CD4-positive, alpha-beta T cell treated with Interleukin-4 for 4 hours (primary cell): ENCODE measurements around the gene SIAH1.
"Not testable (repeated sequence)": the region's sequence is repeated elsewhere in the genome, so short reads cannot be mapped to it uniquely, and the experiment has no call there.

Experiments
- DNase-seq: peaks from one replicate; pipeline ENCODE4 v3.0.0-alpha.2; 2020

SIAH1 gene, protein sequence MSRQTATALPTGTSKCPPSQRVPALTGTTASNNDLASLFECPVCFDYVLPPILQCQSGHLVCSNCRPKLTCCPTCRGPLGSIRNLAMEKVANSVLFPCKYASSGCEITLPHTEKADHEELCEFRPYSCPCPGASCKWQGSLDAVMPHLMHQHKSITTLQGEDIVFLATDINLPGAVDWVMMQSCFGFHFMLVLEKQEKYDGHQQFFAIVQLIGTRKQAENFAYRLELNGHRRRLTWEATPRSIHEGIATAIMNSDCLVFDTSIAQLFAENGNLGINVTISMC

DNA sequence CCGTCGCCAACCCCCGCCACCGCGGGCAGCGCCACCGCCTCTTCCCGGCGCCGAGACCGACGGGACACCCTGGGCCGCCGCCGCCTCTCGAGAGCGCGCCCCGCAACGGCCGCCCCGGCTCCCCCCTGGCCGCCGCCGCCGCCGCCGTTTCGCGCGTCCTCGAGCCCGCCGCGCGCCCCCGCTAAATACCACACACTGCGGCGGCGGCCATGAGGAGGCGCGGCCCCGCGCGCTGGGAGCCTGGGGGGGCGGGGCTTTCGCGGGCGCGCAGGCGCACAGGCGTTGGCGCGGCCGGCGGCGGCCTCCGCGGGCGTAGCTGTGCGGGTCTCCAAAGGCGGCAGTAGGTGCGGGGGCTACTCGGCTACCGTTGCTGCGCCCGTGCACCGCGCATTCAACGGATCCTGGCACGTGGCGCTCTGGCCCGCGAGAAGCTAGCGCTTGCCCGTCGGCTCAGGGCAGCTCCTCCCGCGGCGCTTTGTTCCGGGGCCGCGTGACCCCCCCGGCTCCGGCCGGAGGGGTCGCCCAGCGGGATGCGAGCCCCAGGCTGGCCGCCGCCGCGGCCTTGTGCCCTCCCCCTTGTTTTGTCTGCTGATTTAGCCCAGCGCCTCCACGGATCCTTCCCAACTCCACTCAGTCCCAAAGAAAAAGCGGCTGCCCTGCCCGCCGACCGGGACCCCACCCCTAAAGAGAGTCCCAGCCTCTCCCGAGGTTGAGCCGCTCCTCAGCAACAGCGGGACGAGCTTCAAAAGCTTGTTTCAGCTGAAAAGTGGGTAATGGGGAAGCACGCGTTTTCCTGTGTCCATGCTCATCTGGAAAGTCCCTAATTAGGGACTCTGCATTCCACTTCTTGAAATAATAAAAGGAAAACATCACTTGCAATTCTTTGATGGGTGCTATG is at the start of gene SIAH1:
TSS of gene SIAH1 (minus strand) at position 161 of the 898 bp plus-strand sequence. CDS start 22,985 bp downstream, outside the sequence.
- DNase-seq: peak; percentile 81

DNA sequence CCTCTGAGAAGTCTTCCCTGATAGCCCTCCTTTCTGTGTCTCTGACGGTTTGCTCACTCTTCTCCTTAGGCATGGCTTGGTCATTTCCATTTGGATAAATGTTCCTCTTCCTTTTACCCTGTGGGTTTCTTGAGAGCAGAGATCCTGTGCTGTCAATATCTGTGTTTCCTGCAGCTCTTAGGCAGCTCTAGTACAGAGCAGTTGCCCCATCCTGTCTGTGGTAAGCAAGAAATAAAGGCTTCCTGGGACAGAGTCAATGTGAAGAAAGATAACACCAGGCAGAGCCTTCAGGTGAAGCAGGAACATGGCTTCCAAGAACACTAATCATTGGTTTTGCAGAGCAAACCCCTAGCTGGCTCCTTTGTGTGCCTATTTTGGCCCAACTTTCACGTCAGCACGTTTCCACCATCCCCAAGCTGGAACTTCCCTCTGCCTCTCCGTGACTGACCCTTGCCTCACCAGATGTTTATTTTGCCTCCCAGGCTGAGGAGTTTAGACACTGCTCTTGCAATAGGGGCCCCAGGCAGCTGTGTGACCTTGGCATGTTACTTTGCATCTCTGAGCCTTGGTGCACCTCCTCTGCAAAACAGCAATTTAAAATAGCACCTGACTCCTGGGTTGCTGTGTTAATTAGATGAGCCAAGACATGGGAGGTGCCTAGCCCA is 49.6 kb upstream of the SIAH1 start:
- no peak for DNase-seq

DNA sequence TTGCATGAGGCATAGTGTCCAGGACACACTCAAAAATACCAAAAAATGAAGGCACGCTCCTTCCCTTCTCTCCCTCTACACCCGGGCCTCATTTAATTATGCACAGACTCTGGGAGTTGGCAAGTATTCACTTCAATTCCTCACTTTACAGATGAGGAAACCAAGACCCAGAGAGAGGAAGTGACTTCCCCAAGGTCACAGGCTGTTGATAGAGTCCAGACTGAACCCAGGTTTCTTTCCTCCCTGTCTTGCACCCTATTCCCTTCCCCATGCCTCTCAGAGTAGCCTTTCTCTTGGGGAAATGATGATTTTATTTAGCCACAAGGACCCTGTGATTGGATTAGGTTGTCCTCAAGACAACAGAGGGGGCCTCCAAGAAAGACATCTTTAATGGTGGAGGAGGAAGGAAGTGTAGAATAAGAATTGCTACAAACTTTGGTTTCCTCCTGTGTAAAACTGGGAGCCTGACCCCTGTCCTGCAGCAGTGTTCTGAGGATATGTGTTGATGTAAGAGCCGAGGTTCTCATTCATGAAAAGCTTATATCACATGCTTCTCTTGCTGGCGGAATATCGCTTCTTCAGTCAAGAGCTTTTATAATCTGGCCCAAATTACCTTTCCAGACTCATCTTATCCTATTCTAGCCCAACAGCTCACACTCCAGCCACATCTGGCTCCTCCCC is 48.8 kb upstream of the SIAH1 start:
- no peak for DNase-seq

DNA sequence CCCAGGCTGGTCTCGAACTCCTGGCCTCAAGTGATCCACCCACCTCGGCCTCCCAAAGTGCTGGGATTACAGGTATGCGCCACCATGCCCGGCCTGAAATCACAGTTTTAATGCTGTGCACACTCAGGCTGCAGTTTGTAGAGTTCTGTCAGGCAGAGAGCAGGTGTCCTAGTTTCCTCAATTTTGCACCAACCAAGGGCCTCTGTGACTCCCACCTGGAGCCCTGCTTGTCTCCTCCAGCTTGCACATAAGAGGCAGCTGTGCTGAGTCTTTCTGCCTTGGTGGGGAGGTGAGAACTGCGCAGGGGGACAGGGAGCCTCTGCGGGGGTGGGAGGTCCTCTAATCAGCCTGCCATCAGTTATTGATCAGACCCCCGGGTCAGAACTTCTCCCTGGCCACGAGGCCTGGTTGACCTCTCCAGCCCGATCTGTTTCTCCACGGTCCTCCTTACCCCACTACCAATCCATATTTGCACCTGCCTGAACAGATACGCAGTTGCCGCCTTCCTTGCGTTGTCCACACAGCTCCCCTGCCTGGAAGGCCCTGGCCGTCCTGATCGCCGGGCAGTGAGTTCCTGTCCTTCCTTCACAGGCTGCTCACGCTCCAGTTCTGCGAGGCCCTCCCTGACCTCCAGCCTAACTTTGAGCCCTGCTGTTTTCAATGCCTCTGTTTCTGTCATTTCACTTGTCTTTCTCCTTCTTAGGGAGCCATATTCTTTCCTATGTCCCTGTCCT is 48.1 kb upstream of the SIAH1 start:
- no peak for DNase-seq

DNA sequence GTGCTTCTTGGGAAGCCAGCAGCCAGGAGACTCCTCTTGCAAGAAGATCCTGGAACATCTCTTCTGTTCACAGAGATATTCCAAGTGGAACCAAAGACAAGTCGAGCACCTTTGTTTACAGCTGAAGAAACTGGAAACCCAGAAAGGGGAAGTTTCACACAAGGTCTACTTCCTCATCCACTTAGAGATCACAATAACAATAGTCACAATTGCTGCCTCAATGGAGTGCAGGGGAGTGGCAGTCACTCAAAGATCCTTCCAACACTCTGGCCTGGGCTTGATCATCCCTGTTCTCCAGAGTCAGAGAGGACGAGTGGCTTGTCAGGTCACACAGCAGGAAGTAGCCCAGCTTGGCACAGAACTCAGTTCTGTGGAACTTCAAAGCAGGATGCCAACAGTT is 46.9 kb upstream of the SIAH1 start:
- no peak for DNase-seq

DNA sequence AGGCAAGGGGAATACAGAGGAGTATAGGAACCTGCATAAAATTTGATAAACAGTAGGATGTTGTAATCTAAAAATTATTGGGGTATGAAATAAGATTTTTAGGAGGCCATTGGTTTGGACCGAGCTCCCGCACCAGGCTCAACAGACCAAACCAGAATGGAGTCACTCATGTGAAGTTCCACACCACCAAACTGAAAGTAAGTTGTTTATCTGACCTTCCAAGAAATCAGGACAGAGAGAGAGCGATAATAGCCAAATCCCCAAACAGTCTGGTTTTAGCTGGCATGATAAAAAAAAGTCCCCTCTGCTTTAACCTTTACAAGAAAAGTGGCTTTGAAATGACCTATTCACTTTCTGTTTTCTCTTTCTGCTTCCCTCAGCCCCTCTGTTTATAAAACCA is 45.7 kb upstream of the SIAH1 start:
- DNase-seq: no peak

DNA sequence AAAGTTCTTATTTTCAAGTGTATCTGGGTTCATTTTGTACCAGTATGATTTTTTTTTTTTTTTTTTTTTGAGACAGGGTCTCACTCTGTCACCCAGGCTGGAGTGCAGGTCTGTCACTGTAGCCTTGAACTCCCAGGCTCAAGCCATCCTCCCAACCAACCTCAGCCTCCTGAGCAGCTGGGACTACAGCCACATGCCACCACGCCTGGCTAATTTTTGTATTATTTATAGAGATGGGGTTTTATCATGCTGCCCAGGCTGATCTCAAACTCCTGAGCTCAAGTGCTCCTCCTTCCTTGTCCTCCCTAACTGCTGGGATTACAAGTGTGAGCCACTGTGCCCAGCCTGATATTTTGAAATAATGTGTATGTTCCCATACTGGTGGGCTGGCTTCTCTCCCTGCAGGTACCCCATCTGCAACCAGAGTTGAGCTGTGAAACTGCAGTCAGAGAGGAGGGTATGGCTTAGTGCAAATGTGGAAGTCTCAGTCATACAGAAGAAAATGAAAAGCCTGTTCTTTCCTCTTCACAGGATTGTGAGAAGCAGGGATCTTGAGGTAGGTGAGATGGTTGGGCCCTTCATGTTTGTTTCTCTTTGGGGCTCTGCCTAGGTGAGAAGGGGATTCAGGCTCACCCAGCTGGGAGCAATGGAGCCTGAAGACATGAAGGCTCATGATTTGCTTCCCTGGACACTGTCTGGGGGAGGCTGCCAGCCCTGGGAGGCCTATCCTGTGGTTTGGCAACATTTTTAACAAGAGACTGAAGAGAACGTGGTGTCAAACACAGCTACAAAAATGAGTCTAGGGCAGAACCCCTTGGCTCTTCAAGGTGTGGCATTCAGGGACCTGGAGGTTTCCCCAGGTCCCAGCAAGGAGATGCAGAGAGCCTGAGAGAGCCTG is 41.3 kb upstream of the SIAH1 start:
- no peak for DNase-seq

DNA sequence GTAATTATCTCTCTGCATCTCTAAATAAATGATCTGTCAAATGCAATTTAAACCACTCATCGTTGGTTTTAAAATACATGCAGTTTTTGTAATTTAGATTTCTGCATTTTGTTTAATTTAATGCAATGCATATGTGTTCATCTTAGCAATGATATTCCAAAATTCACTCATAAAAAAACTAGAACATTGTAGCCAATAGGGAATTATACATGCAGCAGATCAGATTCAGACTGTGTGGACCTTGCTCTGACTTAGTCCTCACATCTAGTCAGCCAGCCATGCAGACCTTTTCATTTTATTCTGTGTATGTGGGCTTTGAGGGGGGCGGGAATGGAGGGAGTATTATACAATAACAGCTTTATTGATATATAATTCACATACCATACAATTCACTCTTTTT is 37.3 kb upstream of the SIAH1 start:
- DNase-seq: no peak

DNA sequence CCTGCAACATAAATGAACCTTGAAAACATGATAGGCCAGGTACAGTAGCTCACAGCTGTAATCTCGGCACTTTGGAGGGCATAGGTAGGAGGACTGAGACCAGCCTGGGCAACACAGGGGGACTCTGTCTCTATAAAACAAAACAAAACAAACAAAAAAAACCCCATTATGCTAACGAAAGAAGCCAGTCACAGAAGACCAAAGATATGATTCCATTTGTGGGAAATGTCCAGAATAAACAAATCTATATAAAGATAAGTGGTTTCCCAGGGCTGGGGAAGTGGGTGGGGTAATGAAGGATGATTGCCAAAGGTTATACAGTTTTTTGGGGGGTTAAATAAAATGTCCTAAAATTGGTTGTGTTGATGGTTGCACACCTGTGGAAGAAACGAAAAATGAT is 36.5 kb upstream of the SIAH1 start:
- DNase-seq: no peak

DNA sequence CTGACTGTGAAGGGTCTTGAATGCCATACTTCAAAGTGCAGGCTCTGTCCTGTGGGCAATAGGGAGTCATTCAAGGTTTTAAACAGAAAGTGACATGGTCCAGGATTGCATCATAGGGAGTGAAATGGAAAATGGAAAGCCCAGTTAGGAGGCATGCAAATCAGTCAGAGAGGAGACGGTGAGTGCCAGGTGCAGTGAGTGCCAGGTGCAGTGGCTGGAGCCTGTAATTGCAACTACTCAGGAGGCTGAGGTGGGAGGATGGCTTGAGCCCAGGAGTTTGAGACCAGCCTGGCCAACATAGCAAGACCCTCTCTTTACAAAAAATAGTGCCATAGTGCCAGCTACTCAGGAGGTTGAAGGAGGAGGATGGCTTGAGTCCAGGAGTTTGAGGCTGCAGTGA is 35.2 kb upstream of the SIAH1 start:
- no peak for DNase-seq

DNA sequence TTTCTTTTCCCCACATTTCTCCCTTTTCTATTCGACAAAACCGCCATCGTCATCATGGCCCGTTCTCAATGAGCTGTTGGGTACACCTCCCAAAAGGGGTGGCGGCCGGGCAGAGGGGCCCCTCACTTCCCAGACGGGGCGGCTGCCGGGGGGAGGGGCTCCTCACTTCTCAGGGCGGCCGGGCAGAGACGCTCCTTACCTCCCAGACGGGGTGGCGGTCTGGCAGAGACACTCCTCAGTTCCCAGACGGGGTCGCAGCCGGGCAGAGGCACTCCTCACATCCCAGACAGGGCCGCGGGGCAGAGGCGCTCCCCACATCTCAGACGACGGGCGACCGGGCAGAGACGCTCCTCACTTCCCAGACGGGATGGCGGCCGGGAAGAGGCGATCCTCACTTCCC is 31.4 kb upstream of the SIAH1 start:
- not testable (repeated sequence) for DNase-seq

DNA sequence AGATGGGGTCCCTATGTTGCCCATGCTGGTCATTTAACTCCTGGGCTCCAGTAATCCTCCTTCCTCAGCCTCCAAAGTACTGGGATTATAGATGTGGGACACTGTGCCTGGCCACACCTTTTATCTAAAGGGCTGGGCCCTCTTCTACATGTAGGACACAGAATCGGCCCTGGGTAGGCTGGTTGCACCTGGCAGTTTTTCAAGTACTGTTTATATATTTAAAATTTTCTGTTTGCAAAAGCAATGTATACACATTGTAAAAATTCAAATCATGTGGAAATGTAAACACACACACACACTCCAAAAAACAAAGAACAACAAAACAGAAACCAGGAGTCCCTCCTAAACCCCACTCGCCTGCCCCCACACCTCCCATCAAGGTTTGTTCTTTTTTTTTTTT is 28.1 kb upstream of the SIAH1 start:
- no peak for DNase-seq

DNA sequence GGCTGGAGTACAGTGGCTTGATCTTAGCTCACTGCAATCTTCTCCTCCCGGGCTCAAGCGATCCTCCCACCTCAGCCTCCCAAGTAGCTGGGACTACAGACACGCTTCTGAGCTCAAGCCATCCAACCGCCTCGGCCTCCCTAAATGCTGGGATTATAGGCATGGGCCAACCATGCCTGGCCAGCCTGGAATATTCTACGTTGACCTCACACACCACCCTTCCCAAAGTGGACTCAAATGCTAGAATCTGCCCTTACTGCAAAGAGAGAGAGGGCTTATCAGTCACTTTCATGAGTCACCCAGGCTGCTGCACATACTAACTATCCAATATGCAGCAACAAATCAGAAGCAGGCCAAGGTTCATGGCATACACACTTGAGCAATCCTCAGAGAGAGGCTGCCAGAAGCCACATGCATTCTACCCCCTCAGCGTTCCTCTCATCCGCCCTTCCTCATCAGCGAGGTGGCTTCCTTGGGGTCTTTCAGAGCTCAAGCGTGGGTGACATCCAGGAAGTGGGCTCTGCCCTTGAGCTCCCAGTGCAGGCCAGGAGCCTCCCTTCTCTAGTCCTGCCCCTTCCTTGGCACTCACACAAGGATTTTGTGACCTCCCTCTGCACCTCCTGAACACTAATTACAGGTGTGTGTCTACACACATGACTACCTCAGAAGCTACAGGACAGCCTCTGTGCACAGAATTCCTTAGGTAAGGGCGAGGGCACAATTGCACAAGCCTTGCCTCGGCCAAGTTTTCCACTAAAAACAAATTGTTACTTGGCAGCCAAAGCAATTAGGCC is 24.8 kb upstream of the SIAH1 start:
- DNase-seq: no peak

DNA sequence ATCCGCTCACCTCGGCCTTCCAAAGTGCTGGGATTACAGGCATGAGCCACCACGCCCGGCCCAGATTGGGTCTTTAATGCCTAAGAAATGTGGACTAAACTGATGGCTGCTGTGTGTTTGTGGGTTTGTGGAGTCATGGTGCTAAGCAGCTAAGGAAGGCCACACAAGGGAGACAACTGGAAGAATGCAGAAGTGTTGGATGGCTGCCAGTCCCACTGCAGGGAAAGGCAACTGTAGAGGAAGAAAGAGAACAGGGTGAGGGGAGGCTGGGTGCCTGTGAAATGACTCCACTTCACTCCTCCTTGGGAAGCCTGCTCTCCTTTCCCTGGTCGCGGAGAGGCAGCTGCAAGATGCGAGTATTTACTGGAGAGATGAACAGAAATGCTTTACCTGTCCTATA is 23.5 kb upstream of the SIAH1 start:
- no peak for DNase-seq

DNA sequence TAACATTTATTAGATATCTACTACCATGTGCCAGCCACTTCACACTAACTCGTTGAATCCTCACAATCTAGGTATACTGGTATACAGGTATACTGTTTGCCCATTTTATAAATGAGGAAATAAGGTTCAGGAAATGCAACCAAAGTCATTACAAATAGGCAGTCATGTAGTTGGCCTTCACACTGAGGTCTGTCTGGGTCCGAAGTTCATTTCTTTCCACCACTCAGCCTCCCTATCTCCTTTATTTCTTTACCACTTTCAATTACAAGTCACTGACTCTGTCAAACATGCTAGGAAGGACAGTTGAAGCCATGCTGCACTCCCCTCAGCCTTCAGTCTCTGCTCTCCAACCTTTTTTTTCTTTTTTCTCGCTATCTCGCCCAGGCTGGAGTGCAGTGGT is 20.7 kb upstream of the SIAH1 start:
- no peak for DNase-seq

DNA sequence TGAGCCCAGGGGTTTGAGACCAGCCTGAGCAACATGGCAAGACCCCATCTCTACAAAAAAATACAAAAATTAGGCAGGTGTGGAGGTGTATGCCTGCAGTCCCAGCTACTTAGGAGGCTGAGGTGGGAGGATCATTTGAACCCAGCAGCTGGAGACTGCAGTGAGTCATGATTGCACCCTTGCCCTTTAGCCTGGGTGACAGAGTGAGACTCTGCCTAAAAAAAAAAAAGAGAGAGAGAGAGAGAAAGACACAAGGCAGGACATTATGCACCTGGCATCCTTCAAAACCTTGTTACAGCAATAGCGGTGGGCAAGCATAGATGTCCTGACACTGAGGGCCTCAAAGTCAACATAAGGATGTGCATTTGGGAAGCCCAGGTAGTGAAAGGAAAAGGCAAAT is 19.9 kb upstream of the SIAH1 start:
- no peak for DNase-seq

DNA sequence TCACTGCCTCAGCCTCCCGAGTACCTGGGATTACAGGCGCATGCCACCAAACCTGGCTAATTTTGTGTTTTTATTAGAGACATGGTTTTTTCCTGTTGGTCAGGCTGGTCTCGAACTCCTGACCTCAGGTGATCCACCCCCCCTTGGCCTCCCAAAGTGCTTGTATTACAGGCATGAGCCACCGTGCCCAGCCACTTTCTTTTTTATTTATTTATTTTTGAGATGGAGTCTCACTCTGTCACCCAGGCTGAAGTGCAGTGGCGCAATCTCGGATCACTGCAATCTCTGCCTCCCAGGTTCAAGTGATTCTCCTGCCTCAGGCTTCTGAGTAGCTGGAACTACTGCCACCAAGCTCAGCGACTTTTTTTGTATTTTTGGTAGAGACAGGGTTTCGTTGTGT is 17.3 kb upstream of the SIAH1 start:
- not testable (repeated sequence) for DNase-seq

DNA sequence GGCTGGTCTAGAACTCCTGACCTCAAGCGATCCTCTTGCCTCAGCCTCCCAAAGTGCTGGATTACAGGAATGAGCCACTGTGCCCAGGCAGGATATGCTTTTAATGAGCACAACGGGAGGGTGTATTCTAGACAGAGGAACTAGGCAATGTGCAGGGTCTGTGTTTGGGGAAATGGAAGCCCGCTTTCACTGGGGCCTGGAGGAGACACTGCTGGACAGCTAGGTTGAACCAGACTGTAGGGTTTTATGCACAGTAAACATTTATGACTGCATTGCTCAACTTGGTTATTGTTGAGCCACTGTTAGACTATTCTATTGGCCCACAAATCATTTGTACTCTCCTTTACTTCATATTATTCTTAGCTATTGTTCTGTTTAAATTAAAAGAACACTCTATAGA is 10.2 kb upstream of the SIAH1 start:
- DNase-seq: no peak

DNA sequence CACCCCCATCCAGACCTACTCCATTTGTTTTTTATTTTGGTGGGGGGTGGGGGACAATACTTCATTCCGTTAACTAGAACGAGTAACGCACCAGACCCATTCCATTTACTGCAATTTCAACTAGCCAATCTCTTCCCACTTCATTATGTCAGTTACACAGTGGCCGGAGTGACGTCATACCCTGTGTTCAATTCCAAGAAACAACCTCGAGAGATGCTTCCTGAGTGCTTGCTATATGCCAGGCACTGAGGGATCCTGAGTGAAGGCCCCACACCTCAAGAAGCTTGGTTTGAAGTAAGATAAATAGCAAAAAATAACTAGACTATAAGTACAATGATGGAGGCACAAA is 9.1 kb upstream of the SIAH1 start:
- DNase-seq: no peak

DNA sequence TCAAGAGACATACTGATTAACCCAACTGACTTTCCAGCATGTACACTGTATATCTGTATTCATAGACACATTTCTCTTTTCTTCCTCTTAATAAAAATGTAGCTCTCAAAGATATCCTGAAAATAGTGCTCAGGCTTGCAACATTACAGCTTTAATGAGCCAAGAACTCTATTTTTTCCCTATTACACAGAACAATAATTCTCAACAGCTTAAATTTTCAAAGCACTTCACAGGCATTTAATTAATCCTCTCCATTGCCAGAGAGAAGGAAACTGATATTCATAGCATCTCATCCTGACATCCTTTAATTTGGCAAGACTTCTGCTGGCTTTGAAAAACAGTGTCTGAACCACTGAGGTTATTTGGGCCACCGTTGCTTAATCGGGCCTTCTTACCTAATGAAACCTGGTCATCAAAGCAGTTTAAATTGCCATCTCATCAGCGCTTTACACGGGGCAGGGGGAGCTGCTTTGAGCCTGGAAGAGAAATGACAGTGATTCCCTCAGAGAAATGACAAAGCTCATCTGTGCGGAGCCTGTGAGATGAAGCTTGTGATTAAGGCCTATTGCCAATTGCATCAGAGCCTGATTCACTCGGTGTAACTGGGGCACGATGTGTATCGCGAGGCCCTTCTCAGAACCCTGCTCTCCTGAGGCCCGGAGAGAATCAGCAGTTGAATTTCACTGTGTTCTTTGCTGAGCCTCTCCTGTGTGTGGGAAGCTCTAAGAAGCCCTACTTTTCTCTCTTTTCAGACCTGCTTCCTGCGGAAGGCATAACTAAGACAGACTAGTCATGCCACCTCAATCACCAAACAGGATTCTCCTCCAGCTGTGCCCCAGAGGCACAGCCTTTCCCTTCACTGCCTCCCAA is 8.5 kb upstream of the SIAH1 start:
- DNase-seq: no peak
